HepG2 (cell line): ENCODE measurements around the gene PRM3. TPM values are rescaled to one million over a fixed set of nuclear protein-coding genes. Genes with fewer than 3 reads are reported as not detected.

Experiments used
- IRF1 ChIP-seq: sonication (generic); formaldehyde crosslinking; IDR thresholded peaks from 2 replicates; pipeline ENCODE4 v1.4.0; 2020; ENCODE audit warnings: low read depth, mild to moderate bottlenecking, missing genetic modification reagents
- KIAA2018 ChIP-seq: sonication (generic); formaldehyde crosslinking; IDR thresholded peaks from 2 replicates; pipeline ENCODE4 v1.5.0; 2020; ENCODE audit warnings: mild to moderate bottlenecking, missing genetic modification reagents, borderline replicate concordance
- MXI1 ChIP-seq: IDR thresholded peaks from 3 replicates; pipeline ENCODE4 v1.6.1; 2012; ENCODE audit warnings: low read depth, low read length, inconsistent platforms, borderline replicate concordance
- NFRKB ChIP-seq: fragments of 450-650 bp; IDR thresholded peaks from 2 replicates; pipeline ENCODE4 v1.6.1; 2017
- ZNF10 ChIP-seq: sonication (generic); formaldehyde crosslinking; IDR thresholded peaks from 2 replicates; pipeline ENCODE4 v1.4.0; 2020; ENCODE audit warnings: mild to moderate bottlenecking, low read depth, missing genetic modification reagents, borderline replicate concordance
- ZNF564 ChIP-seq: sonication (generic); formaldehyde crosslinking; IDR thresholded peaks from 2 replicates; pipeline ENCODE4 v1.8.1; 2023; ENCODE audit warnings: mild to moderate bottlenecking, missing genetic modification reagents
- ZNF878 ChIP-seq: sonication (generic); formaldehyde crosslinking; IDR thresholded peaks from 2 replicates; pipeline ENCODE4 v1.8.1; 2023; ENCODE audit warnings: mild to moderate bottlenecking, missing genetic modification reagents, moderate library complexity
- polyA plus RNA-seq, 8 experiments: library from polyadenylated mRNA; depleted of rRNA in 3 of 8; stranded (reverse) in 7 of 8; unstranded in 1 of 8; fragments of >200 nt; fragmentation: Illumina TruSeq in 4 of 8; extraction: Trizol in 4 of 8; gene quantifications; 2 replicates each; pipeline versions ENCODE4 v1.2.1 to v1.2.3, GENCODE V29; 2011 to 2016; ENCODE audit warnings: low read depth in 4 of 8, missing spikeins in 1 of 8, mixed read lengths in 1 of 8; ENCODE audit not compliant: insufficient read depth in 1 of 8
- total RNA-seq, 5 experiments: library from RNA; depleted of rRNA; stranded (reverse); fragments of >200 nt; fragmentation: Illumina TruSeq; extraction: Trizol; gene quantifications; 2 replicates each; pipeline ENCODE4 v1.2.3, GENCODE V29; 2016; ENCODE audit warnings: low read depth in 1 of 5
- TF ChIP-seq, protein P1 (sequence below): sonication (generic); formaldehyde crosslinking; IDR thresholded peaks from 2 replicates; pipeline ENCODE4 v1.5.0; 2020; ENCODE audit warnings: mild to moderate bottlenecking, missing genetic modification reagents
- TF ChIP-seq, protein P2 (sequence below): sonication (generic); formaldehyde crosslinking; IDR thresholded peaks from 2 replicates; pipeline ENCODE4 v1.8.0; 2022; ENCODE audit warnings: low read depth, missing genetic modification reagents
- TF ChIP-seq, protein P3 (sequence below): IDR thresholded peaks from 2 replicates; pipeline ENCODE4 v1.6.1; 2016; ENCODE audit warnings: missing biosample characterization, missing genetic modification reagents, low read depth

PRM3 gene
- total and polyA plus RNA-seq, 2 of the 13 experiments (the other 11 are each of a cell fraction or from before 2014, with no cell fraction given), result not detected

- TF ChIP-seq, protein P1, sequence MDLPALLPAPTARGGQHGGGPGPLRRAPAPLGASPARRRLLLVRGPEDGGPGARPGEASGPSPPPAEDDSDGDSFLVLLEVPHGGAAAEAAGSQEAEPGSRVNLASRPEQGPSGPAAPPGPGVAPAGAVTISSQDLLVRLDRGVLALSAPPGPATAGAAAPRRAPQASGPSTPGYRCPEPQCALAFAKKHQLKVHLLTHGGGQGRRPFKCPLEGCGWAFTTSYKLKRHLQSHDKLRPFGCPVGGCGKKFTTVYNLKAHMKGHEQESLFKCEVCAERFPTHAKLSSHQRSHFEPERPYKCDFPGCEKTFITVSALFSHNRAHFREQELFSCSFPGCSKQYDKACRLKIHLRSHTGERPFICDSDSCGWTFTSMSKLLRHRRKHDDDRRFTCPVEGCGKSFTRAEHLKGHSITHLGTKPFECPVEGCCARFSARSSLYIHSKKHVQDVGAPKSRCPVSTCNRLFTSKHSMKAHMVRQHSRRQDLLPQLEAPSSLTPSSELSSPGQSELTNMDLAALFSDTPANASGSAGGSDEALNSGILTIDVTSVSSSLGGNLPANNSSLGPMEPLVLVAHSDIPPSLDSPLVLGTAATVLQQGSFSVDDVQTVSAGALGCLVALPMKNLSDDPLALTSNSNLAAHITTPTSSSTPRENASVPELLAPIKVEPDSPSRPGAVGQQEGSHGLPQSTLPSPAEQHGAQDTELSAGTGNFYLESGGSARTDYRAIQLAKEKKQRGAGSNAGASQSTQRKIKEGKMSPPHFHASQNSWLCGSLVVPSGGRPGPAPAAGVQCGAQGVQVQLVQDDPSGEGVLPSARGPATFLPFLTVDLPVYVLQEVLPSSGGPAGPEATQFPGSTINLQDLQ (CRISPR knock-in tag), result no peak
- TF ChIP-seq IRF1 (CRISPR knock-in tag), result no peak
- no peak for TF ChIP-seq MXI1
- TF ChIP-seq KIAA2018 (CRISPR knock-in tag), result no peak
- no peak for TF ChIP-seq ZNF10
- TF ChIP-seq ZNF878 (CRISPR knock-in tag), result no peak
- TF ChIP-seq, protein P2, sequence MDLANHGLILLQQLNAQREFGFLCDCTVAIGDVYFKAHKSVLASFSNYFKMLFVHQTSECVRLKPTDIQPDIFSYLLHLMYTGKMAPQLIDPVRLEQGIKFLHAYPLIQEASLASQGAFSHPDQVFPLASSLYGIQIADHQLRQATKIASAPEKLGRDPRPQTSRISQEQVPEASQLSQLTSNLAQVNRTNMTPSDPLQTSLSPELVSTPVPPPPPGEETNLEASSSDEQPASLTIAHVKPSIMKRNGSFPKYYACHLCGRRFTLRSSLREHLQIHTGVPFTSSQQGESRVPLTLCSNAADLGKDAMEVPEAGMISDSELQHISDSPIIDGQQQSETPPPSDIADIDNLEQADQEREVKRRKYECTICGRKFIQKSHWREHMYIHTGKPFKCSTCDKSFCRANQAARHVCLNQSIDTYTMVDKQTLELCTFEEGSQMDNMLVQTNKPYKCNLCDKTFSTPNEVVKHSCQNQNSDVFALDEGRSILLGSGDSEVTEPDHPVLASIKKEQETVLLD (CRISPR knock-in tag), result no peak
- TF ChIP-seq ZNF564 (CRISPR knock-in tag), result 0 out of 2 replicates have a peak, but pooled peaks have one; percentile 3
- no peak for TF ChIP-seq NFRKB
- TF ChIP-seq, protein P3, sequence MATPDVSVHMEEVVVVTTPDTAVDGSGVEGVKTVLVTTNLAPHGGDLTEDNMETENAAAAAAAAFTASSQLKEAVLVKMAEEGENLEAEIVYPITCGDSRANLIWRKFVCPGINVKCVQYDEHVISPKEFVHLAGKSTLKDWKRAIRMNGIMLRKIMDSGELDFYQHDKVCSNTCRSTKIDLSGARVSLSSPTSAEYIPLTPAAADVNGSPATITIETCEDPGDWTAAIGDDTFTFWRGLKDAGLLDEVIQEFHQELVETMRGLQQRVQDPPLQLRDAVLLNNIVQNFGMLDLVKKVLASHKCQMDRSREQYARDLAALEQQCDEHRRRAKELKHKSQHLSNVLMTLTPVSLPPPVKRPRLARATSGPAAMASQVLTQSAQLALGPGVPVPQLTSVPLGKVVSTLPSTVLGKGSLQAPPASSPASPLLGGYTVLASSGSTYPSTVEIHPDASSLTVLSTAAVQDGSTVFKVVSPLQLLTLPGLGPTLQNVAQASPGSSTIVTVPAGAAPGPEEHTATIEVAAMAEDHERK (CRISPR knock-in tag), result no peak
Observed at GRCh38 chr16:11254913-11255736, 18.3 kb downstream of the PRM3 start (continued).
